NCI-H2196 (cell line): Measurements from ENCODE around the gene ITPR3.

Source experiments
- DNase-seq: peaks from one replicate; lab custom pipeline; 2025; ENCODE audit not compliant: unreplicated experiment; lab: John Stamatoyannopoulos, UW

The ITPR3 gene

DNA sequence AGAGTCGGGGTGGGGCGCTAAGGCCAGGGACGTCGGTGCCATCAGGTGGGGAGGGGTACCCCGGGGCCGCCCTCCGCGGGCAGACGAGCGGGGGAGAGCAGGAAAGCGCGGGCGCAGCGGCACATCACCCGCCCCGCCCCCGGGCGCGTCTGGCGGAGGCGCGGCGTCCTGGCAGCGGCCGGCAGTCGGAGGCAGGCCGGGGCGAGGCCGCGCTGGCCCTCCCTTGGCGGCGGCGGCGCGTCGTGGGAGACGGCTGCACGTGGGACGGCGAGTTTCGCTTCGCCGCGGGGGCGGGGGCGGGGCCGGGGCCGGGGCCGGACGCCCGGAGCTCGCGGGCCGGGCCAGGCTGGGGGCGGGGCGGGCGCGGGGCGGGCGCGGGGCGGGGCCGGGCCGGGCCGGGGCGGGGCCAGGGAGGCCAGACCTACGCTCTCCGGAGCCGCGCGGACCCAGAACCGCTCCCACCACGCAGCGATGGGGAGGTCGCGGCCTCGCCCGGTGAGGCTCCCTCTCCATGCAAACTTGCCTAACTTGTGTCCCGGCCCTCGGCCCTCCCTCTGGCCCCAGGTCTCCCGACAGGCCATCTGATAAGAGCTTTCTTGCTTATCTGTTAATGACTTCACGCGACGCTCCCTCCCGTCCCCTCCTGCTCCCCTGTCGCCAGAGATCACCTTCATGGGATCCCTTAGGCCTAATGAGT, 12.5 kb downstream of the ITPR3 start:
- DNase-seq: peak; percentile 54

DNA sequence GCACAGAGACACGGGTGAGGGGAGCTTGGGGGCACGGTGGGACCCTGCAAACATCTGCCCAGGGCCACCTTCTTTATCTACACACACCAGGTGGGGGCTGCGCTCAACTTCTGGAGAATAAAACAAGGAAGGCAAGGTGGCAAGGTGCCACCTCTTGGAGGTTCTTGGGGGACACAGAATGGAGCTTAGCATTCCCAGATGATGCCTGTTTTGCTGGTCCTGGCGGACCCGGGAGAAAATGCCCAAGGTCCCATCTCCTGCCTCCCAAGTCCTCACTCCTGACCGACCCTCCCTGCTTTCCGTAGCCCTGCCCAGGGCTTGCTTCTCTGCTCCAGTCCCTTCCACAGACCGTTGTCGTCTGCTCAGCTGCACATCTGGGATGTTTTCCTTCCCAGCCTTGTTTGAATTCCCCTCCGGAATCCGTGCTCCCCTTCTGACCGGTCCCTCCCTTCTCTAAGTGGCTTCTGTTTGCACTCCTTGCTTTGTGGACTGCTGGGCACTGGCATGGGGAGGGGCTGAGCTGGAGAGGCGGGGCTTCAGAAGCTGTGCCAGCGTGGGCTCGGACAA, 13.1 kb downstream of the ITPR3 start:
- no peak for DNase-seq

DNA sequence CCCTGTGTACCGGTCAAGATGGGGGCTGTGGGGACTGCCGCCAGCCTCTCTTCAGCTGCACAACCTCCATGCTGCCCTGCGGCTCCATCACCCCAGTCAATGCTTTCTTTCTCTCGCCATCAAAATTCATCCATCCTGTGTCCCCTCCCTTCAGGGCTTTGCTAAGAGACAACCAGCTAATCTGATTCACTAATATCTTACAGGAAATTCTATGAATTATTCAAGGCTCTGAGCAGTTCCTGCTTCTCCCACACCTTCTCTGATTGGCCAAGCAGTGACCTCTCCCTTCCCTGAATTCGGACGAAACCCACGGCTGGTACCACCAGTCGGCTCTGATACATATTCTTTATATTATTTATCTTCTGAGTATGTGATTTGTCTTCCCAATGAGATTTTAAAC, 13.8 kb downstream of the ITPR3 start:
- DNase-seq: no peak

DNA sequence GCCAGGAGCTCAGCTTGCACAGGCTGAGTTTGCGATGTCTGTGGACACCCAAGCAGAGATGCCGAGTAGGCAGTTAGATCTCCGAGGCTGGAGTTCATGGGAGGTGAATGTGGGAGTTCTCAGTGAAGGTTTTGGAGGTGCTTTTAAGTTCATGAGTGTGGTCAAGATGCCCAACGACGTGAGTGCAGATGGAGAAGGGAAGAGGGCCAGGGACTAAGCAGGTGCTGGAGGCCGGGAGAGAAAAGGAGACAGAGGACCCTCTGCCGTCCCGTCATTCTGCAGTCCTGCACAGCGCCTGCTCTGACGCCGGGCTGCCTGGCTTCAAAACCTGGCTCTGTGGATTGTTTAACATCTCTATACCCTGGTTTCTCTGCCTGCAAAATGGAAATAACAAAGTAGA, 15.5 kb downstream of the ITPR3 start:
- DNase-seq: no peak

DNA sequence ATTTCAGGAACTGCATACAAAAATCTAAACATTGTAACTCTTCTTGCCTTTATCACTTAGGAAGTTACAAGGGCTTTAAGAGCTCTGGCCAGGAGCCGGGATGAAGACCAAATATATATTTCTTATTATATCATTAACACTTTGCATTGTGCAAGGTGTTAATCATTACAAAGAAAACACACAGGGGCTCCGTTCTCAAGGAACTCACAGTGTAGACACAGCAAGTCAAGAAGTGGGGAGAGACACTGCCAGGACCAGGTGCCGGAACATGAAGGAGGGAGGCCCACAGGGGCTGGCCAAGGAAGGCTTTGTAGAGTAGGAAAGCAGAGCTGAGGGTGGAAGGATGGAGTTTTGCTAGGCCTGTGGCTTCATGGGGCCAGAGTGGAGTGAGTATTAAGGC, 17.4 kb downstream of the ITPR3 start:
- DNase-seq: no peak

DNA sequence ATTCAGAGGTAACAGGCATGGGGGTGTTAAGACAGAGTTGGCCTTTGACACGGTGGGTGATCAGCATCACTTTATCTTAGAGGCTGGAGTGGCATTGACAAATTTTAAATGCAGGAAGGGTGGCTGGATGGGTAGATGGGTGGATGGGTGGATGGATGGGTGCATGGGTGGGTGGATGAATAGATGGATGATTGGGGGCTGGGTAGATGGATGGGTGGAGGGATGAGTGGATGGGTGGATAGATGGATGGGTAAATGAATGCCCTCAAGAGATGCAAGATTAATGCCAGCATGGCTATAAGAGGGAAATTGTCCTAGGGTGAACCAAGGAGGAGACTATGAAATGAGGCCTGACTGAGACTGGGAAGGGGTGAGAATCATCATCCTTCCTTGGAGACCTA, 18.4 kb downstream of the ITPR3 start:
- DNase-seq: no peak

DNA sequence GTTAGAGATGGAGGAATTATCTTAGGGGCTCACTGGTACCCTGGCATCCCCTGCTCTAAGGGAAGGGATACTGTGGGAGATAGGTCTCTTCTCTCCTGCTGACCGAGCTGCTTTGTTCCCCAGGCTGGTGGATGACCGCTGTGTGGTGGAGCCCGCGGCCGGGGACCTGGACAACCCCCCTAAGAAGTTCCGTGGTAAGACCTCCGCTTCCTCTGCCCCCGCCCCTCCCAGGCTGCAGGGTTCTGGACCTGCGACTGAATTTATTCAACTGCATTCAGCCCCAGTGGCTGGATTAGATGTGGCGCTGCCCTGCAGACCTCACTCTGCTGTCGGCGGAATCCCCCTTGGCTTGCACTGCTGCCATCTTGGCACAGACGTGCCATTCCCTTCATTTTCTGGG, 19.2 kb downstream of the ITPR3 start:
- DNase-seq: no peak

DNA sequence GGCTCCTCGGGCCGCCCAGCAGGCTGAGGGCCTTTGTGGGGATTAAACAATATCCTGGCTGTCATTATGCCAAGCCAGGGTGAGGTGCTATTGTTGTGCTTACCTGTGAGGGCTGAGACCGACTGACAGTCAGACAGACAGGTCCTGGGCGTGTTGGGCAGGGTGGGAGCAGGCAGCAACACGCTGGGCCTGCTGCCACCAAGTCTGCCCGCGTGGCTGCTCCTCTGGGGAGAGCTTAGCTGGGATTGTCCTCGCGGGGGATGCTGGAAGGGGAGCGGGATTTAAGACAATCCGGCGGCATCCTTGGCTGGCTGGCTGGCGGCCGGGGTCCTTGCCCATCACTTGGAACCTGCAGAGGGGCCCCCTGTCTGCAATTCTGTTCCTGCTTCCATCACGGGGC, 20.0 kb downstream of the ITPR3 start:
- DNase-seq: no peak

DNA sequence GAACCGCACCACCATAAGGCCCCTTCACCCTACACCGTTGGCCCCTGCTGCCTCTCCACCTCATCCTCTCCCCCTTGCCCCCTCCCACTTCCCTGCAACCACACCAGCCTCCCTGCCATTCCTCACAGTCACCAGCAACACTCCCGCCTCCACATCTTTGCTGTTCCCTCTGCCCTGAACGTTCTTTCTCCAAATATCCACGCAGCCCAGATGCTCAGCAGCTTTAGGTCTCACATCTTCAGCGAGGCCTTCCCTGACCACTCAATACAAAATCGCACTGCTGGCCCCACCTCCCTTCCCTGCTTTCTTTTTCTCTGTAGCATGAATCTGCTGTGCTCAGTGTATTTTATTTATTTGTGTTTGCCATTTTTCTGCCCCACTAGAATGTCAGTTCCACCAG, 20.5 kb downstream of the ITPR3 start:
- no peak for DNase-seq

DNA sequence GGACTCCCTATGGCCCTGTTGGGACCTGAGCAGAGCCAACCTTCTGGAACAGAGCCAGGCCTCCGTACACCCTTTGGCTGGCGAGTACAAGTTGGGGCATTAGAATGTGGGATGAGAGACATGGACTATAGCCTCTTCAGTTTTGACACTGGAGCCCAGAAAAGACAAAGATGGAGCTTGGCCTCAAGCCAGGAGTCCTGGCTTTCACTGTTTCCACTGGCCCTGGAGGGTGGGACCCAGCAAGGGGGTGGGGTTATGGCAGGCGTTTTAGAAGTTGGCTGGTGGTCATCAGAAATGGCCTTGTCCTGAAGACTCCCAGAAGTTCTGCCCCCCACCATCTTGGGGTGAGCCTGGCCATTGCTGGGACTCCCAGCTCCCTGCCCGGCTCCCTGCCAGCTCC, 21.8 kb downstream of the ITPR3 start:
- no peak for DNase-seq

DNA sequence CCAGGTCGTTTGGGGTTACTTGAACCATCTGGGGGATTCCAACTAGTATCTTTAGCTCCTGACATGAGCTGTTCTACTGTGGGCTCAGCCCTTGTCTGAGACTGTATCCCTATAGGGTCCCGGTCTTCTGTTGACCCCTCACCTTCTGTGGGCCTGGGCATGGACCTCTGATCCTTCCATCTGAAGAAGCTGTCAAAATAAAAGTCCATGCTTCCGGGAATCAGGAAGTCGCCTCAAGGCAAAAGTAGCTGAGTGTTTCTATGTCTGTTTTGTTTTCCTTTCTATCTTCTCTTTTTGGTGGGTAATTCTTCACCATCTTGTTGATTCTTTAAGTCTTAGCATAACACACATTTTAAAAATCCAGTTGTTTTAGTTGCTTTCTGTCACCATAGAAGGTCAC, 30.3 kb downstream of the ITPR3 start:
- DNase-seq: no peak

DNA sequence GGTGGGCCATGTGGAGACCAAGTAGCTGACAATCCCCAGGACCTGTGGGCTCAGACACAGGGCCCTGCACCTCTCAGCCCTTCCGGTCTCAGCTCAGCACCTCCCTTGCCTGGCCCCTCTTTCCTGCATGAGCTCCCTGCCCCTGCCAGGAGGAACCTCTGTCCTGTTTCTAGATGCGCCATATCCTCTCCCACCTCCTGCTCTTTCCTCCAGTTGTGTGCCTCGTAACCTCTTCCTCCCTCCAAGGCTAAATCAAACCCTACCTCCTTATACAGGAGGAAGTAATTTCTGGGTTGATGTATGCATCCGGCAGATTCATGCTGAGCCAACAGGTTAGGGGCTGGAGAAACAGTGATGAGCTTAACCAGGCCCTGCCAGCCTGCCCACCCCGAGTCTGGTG, 30.9 kb downstream of the ITPR3 start:
- no peak for DNase-seq

DNA sequence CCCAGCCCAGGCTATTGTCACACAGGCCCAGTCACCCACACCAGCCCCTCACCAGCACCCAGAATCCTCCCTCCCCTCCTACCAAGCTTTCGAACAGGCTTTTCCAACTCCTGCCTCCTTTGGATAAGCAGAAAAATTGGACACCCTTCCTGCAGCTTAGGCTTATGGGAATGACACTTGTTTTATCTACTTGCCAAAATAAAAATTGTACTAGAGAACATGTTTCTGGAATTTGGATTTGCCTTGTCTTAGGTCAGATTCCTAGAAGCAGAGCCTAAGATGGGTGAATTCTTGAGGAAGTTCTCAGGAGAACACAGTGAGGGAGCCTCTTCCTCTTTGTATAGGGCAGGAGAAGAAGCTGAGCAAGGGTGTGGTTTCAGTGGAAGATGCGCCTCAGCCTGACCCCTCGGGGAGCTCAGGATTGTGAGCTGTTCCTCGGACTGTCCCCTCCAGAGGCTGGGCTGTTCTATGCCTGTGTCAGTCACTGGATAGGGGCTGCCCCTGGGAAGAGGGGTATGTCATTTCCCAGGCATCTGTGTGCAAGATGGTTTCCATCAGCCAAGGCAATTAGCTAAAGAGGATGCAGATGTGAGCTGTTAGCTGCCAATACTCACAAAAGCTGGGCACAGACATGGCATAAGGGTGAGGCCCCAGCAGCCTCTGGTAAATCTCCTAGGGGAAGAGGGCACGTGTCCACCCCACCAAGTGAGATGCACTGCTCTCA, 33.9 kb downstream of the ITPR3 start:
- no peak for DNase-seq

DNA sequence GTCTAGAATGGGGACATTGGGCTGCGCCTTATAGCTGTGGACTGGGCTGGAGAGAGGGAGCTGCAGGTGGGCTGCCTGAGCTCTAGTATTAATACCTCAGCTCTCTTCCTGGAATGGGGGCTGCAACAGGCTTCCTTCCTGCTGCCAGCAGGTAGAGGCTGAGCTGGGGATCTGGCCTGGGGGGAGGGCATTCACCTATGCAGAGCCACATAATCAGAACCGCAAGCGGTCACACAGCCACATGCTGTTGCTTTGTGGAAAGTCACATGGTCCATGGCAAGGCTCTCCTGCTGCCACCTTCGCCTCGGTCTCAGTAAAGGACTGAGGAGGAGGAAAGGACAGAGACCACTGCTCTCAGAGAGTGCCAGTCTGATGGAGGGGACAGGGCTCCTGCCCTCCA, 35.7 kb downstream of the ITPR3 start:
- DNase-seq: no peak

DNA sequence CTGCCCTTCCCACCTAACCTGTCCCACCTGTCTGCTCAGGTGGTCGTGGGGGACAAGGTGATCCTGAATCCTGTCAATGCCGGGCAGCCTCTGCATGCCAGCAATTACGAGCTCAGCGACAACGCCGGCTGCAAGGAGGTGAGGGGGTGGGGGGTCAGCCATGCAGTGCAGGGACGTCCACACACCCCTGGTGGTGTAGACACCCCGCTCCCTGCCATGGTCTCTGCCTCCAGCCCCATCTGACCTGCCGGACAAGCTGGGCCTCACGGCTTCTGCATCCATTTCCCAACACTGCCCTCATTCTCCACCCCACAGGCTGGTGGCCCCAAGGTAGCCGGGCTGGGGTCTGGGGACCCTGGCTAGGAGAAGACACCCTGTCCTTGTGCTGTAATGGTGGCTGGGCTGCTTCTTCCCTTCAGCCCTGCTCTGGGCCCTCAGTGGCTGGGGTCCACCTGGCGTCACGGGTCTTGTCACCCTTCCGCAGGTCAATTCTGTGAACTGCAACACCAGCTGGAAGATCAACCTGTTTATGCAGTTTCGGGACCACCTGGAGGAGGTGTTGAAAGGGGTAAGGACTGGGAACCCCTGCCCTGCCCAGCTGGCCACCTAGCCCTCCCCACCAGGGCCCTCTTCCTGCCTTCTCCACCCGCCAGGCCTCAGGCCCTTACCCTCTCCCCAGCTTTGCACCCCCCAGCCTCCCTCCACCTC, 38.0 kb downstream of the ITPR3 start:
- DNase-seq: no peak

DNA sequence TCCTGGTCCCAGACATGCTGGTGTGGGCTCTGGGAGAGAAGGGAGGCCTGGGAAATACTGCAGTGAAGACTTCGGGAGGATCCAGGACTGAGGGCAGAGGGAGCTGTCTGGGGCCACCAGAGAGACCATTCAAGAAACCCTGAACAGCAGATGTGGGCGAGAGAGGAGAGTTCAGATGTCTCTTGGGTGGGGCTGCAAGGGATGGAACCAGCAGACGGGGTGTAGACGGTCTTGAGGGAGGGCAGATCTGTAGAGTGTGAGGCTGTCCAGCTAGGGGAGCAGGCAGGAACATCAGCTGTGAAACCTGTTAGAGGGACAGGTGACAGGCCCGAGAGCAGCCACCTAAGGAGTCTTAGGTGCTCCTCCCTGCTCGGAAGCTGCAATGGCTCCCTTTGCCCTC, 38.9 kb downstream of the ITPR3 start:
- no peak for DNase-seq

DNA sequence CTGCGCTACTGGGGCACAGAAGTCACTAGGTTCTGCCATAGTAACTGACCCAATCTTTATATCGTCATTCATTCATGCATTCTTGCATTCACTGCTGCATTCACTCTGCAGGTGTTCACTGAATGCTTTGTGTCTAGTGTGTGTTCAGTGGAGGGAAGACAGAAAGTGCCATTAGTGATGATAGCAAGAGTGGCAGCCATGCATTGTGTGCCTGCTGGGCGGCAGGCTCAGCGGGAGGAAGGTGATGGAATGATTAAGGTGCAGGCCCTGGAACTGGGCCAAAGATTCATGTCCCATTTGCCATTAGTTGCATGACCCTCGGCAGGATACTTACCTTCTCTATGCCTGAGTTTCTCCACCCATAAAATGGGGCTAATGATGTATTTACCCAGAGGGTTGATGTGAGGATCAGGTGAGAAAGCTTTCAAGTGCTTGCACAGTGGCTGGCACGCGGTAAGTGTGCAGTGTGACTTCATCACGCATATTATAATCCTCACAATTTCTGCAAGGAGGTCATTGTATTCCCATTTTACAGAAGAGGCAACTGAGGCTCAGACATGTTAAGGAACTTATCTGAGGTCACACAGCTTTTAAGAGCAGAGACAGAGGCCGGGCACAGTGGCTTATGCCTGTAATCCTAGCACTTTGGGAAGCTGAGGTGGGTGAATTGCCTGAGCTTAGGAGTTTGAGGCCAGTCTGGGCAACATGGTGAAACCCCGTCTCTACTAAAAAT, 40.1 kb downstream of the ITPR3 start:
- no peak for DNase-seq

DNA sequence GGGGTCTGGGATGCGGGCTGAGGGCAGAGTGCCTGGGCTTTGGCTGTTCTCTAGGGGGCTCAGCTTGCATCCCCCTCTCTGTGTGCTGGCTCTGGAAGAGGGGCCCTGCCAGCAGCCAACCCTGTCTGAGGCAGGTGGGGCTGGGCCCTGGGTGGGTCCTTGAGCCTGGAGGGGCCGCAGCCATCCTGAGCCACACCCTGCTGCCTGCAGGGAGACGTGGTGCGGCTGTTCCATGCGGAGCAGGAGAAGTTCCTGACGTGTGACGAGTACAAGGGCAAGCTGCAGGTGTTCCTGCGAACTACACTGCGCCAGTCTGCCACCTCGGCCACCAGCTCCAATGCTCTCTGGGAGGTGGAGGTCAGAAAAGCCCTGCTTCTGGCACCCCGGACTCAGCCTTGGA, 41.2 kb downstream of the ITPR3 start:
- no peak for DNase-seq

DNA sequence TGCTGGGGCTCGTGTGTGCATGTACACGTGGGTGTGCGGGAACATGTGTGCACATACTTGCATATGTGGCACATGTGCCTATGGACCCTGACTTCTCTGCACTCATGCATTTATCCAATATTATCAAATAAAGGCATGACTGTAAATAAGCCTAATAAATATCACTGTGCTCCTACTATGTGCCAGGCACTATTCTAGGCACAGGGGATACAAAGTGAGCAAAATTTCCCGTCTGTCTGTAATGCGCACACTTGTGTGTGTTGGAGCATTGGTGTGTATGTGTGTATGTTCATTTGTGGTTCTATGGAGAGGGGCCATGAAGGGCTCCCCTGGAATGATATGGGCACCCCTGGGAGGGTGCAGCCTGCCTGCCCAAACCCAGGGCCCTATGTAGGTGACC, 41.9 kb downstream of the ITPR3 start:
- DNase-seq: no peak

DNA sequence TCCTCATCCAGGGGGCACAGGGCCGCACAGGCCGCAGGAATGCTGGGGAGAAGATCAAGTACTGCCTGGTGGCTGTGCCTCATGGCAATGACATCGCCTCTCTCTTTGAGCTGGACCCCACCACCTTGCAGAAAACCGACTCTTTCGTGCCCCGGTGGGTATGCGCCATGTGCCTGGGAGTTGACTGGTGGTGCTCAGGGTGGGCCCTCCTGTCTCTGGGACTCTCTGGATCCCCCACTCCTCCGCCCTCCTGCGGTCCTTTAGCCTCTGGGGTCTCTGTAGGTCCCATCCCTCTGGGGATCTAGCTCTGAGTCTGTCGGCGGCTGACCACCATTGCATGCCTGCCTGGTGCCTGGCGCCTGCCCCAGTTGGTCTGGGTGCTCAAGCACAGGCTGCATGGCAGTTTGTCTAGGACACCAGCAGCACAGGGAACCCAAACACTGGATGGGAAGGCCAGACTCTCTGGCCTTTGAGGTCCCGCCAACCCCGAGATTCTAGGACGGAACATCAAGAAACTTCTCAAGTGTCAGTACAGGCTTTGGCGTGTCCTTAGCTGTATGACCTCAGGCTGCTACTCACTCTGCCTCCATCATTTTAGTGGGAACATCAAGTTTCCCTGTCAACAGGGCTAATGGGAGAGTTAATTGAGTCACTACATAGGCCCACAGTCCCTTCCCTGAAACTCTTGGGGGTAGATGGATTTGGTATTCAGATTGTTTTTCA, 42.8 kb downstream of the ITPR3 start:
- DNase-seq: no peak
